Astrocyte (in vitro differentiated cells and primary cell): ENCODE data around the gene CCNG2. TPM values are rescaled to one million over a fixed set of nuclear protein-coding genes. Genes with fewer than 3 reads are reported as not detected.

Experiments
- DNase-seq: peaks from one replicate; pipeline ENCODE4 v3.0.0-alpha.2; 2010; ENCODE audit warnings: low read depth
- FAIRE-seq: peaks from 2 replicates; lab custom pipeline; 2011; peaks lifted over from hg19 to GRCh38; lab: Jason Lieb, UNC
- H2AFZ ChIP-seq: 2 replicates; pipeline ENCODE4 v1.6.0; 2012; ENCODE audit warnings: low read depth, low read length, inconsistent platforms
- H3K27ac ChIP-seq: 2 replicates; pipeline ENCODE4 v1.5.1; 2011; ENCODE audit warnings: low read depth, low read length, inconsistent platforms
- H3K27me3 ChIP-seq: 2 replicates; pipeline ENCODE4 v1.6.0; 2011; ENCODE audit warnings: low read length, inconsistent platforms; ENCODE audit not compliant: insufficient read depth
- H3K36me3 ChIP-seq: 2 replicates; pipeline ENCODE4 v1.5.1; 2011; ENCODE audit warnings: low read length, inconsistent platforms; ENCODE audit not compliant: insufficient read depth
- H3K4me1 ChIP-seq: 2 replicates; pipeline ENCODE4 v1.5.1; 2011; ENCODE audit warnings: low read length, inconsistent platforms; ENCODE audit not compliant: insufficient read depth
- H3K4me2 ChIP-seq: 2 replicates; pipeline ENCODE4 v1.6.0; 2012; ENCODE audit warnings: low read length, inconsistent platforms
- H3K4me3 ChIP-seq: 2 replicates; pipeline ENCODE4 v1.5.1; 2011; ENCODE audit warnings: low read depth, mild to moderate bottlenecking, low read length, inconsistent platforms; ENCODE audit not compliant: insufficient read depth
- H3K79me2 ChIP-seq: 2 replicates; pipeline ENCODE4 v1.6.0; 2012; ENCODE audit warnings: mild to moderate bottlenecking, low read length, inconsistent platforms; ENCODE audit not compliant: insufficient read depth
- H3K9ac ChIP-seq: 2 replicates; pipeline ENCODE4 v1.6.0; 2012; ENCODE audit warnings: mild to moderate bottlenecking, low read length, inconsistent platforms
- H3K9me3 ChIP-seq: 2 replicates; pipeline ENCODE4 v1.5.1; 2012; ENCODE audit warnings: low read depth, mild to moderate bottlenecking, low read length, inconsistent platforms; ENCODE audit not compliant: insufficient read depth
- H4K20me1 ChIP-seq: 2 replicates; pipeline ENCODE4 v1.6.0; 2012; ENCODE audit warnings: low read length, inconsistent platforms; ENCODE audit not compliant: insufficient read depth
- H3K27ac Mint-ChIP-seq: one replicate; pipeline ENCODE4 v1.8.0; 2021; ENCODE audit warnings: mild to moderate bottlenecking, mixed read lengths; ENCODE audit not compliant: unreplicated experiment
- H3K27me3 Mint-ChIP-seq: one replicate; pipeline ENCODE4 v1.8.0; 2021; ENCODE audit warnings: low read depth, mixed read lengths; ENCODE audit not compliant: unreplicated experiment
- H3K36me3 Mint-ChIP-seq: one replicate; pipeline ENCODE4 v1.8.0; 2021; ENCODE audit warnings: low read depth, mixed read lengths; ENCODE audit not compliant: unreplicated experiment
- H3K4me1 Mint-ChIP-seq: one replicate; pipeline ENCODE4 v1.8.0; 2021; ENCODE audit warnings: low read depth, mixed read lengths; ENCODE audit not compliant: unreplicated experiment
- H3K4me3 Mint-ChIP-seq: one replicate; pipeline ENCODE4 v1.8.0; 2021; ENCODE audit warnings: mild to moderate bottlenecking, moderate library complexity, mixed read lengths; ENCODE audit not compliant: unreplicated experiment
- H3K9me3 Mint-ChIP-seq: one replicate; pipeline ENCODE4 v1.8.0; 2021; ENCODE audit warnings: mild to moderate bottlenecking, mixed read lengths; ENCODE audit not compliant: unreplicated experiment
- CTCF ChIP-seq: IDR thresholded peaks from 2 replicates; pipeline ENCODE4 v1.5.1; 2011; ENCODE audit warnings: low read depth, mild to moderate bottlenecking, inconsistent platforms, low read length, moderate library complexity; ENCODE audit not compliant: insufficient read depth
- EZH2 ChIP-seq: IDR thresholded peaks from 2 replicates; pipeline ENCODE4 v1.6.1; 2012; ENCODE audit warnings: mild to moderate bottlenecking, low read length, inconsistent platforms; ENCODE audit not compliant: insufficient read depth
- total RNA-seq: library from RNA; stranded (reverse); gene quantifications from 2 replicates; pipeline ENCODE4 v1.2.1, GENCODE V29; 2021

The CCNG2 gene
- total RNA-seq, 1 donor from 2014 or later: 54.7 TPM

- FAIRE-seq (no peak), DNase-seq (no peak)
- Mint-ChIP-seq H3K4me1 (no peaks in the 10 kb centered on the region), H3K4me3 (no peak overlapping the region), H3K27ac (no peak overlapping the region), H3K9me3 (peaks cover 4% of the 10 kb centered on the region), H3K27me3 (peaks cover 17% of the 10 kb centered on the region), H3K36me3 (no peaks in the 10 kb centered on the region)
- no peaks in the 10 kb centered on the region for H3K9me3 ChIP-seq
- no peak for TF ChIP-seq EZH2
- TF ChIP-seq CTCF: no peak
- peaks cover 5% of the 10 kb centered on the region for H3K27me3 ChIP-seq
- H3K4me1 ChIP-seq: no peaks in the 10 kb centered on the region
- H3K9ac ChIP-seq: no peak overlapping the region
- no peaks in the 10 kb centered on the region for H3K36me3 ChIP-seq
- H3K79me2 ChIP-seq: no peaks in the 10 kb centered on the region
- no peak overlapping the region for H3K4me3 ChIP-seq
- no peak overlapping the region for H2AFZ ChIP-seq
- H3K27ac ChIP-seq: no peak overlapping the region
- H4K20me1 ChIP-seq: no peaks in the 10 kb centered on the region
- no peak overlapping the region for H3K4me2 ChIP-seq
Observed at GRCh38 chr4:77126809-77127208, 30.2 kb upstream of the CCNG2 start.

GRCh38 chr4:77127215-77127614, 29.8 kb upstream of the CCNG2 start:
- Histone ChIP-seq H3K9me3 (no peaks in the 10 kb centered on the region), H3K4me3 (no peak overlapping the region), H3K27me3 (peaks cover 6% of the 10 kb centered on the region), H4K20me1 (no peaks in the 10 kb centered on the region), H3K9ac (no peak overlapping the region), H2AFZ (no peak overlapping the region), H3K4me1 (no peaks in the 10 kb centered on the region), H3K4me2 (no peak overlapping the region), H3K36me3 (no peaks in the 10 kb centered on the region), H3K79me2 (no peaks in the 10 kb centered on the region), H3K27ac (no peak overlapping the region)
- no peaks in the 10 kb centered on the region for H3K36me3 Mint-ChIP-seq
- no peak for TF ChIP-seq EZH2
- FAIRE-seq: no peak
- H3K27me3 Mint-ChIP-seq: peaks cover 12% of the 10 kb centered on the region
- peaks cover 4% of the 10 kb centered on the region for H3K9me3 Mint-ChIP-seq
- H3K4me3 Mint-ChIP-seq: no peak overlapping the region
- no peaks in the 10 kb centered on the region for H3K4me1 Mint-ChIP-seq
- no peak overlapping the region for H3K27ac Mint-ChIP-seq
- DNase-seq: no peak

GRCh38 chr4:77127837-77128621, 29.0 kb upstream of the CCNG2 start:
- Mint-ChIP-seq H3K27ac (no peak overlapping the region), H3K36me3 (no peaks in the 10 kb centered on the region)

More at GRCh38 chr4:77127837-77128621, 29.0 kb upstream of the CCNG2 start:
- DNase-seq (no peak), FAIRE-seq (no peak)
- H3K4me3 Mint-ChIP-seq: no peak overlapping the region
- H3K4me1 Mint-ChIP-seq: no peaks in the 10 kb centered on the region
- no peak overlapping the region for H2AFZ ChIP-seq
- H3K9ac ChIP-seq: no peak overlapping the region
- no peak for TF ChIP-seq EZH2
- no peak for TF ChIP-seq CTCF
- H3K4me2 ChIP-seq: no peak overlapping the region
- H3K27me3 ChIP-seq: peaks cover 10% of the 10 kb centered on the region
- H3K27ac ChIP-seq: no peak overlapping the region
- H3K4me3 ChIP-seq: no peak overlapping the region
- H3K79me2 ChIP-seq: no peaks in the 10 kb centered on the region
- H4K20me1 ChIP-seq: no peaks in the 10 kb centered on the region
- H3K9me3 ChIP-seq: no peaks in the 10 kb centered on the region
- H3K4me1 ChIP-seq: no peaks in the 10 kb centered on the region
- H3K9me3 Mint-ChIP-seq: peaks cover 4% of the 10 kb centered on the region
- peaks cover 7% of the 10 kb centered on the region for H3K27me3 Mint-ChIP-seq
- no peaks in the 10 kb centered on the region for H3K36me3 ChIP-seq
